ENCODE results near the gene PNPLA8. TPM values are rescaled to one million over a fixed set of nuclear protein-coding genes. Genes with fewer than 3 reads are reported as not detected.

PNPLA8 gene
- total RNA-seq, 4 donors from 2014 or later = 49.7 to 86.3 (median 61.9) TPM

DNA sequence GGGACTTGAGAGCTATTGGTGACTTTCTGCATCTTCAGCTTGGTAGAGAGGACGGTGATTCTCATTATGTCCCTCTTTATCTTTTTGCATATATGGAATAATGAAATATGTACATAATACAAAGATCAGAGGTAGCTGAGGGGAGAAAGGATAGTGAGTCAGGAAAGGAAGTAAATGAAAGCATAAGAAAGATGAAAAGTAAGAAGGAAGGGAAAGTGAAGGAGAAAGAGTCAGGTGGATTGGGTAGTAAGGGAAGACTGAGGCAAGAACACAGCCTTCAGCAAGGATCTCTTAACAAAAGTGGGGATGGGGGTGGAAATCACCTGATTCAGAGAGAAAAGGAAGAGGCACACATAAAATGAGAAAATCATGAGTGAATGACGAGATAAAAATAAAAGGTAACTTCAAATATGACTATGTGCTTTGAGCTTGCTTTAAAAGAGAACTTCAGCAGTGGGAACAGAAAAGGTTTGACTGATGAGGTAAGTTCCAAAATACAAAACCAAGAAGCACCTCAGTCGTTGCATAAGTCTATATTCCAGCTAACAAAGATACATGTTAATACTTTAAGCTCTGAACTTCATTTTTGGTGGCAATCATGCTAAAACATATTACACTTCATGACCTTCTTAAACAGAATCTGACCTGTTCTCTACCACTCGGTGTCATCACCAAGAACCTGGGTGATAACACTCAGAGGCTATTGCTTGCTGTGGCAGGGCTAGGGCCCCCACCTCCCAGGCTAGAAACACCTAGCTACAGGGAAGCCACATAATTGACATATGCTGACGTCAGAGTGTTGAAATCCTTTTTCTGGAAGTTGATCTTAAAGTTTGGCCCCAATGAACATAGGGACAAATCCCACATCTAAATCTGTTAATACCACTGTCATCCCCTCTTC lies 102.6 kb downstream of the PNPLA8 start:
- TF ChIP-seq, protein P1, sequence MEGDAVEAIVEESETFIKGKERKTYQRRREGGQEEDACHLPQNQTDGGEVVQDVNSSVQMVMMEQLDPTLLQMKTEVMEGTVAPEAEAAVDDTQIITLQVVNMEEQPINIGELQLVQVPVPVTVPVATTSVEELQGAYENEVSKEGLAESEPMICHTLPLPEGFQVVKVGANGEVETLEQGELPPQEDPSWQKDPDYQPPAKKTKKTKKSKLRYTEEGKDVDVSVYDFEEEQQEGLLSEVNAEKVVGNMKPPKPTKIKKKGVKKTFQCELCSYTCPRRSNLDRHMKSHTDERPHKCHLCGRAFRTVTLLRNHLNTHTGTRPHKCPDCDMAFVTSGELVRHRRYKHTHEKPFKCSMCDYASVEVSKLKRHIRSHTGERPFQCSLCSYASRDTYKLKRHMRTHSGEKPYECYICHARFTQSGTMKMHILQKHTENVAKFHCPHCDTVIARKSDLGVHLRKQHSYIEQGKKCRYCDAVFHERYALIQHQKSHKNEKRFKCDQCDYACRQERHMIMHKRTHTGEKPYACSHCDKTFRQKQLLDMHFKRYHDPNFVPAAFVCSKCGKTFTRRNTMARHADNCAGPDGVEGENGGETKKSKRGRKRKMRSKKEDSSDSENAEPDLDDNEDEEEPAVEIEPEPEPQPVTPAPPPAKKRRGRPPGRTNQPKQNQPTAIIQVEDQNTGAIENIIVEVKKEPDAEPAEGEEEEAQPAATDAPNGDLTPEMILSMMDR (IDR thresholded peaks at IDR 0.05 in 4 of 5, conservative IDR thresholded peaks at IDR 0.05 in 1 of 5) = no peak
- TF ChIP-seq POLR2A (IDR thresholded peaks at IDR 0.05) = no peak
- Histone ChIP-seq H3K27ac (no peak overlapping the region), H3K27me3 (no peaks in the 10 kb centered on the region), H3K4me3 (no peak overlapping the region), H3K4me1 (no peaks in the 10 kb centered on the region), H3K36me3 (no peaks in the 10 kb centered on the region), H3K9me3 (no peaks in the 10 kb centered on the region)
- intact Hi-C loops (cut with DNase I; ENCODE audit: low total_unique reads) (no loop called here), in situ Hi-C loops (cut with MboI; ENCODE audit: low sequenced_read_pairs in 4 of 4) (no loop called here)
- no peak for DNase-seq
- no peak for ATAC-seq

- no peak for TF ChIP-seq POLR2A (IDR thresholded peaks at IDR 0.05)
- TF ChIP-seq, protein P1 (IDR thresholded peaks at IDR 0.05 in 4 of 5, conservative IDR thresholded peaks at IDR 0.05 in 1 of 5) = no peak
- no peaks in the 10 kb centered on the region for H3K9me3 ChIP-seq
- H3K36me3 ChIP-seq = no peaks in the 10 kb centered on the region
- intact Hi-C loops (cut with DNase I; ENCODE audit: low total_unique reads) (no loop called here), in situ Hi-C loops (cut with MboI; ENCODE audit: low sequenced_read_pairs in 4 of 4) (no loop called here)
- no peak for ATAC-seq
- DNase-seq = no peak
- H3K27me3 ChIP-seq = no peaks in the 10 kb centered on the region
- H3K27ac ChIP-seq = no peak overlapping the region
- H3K4me3 ChIP-seq = no peak overlapping the region
- no peaks in the 10 kb centered on the region for H3K4me1 ChIP-seq
Measured at GRCh38 chr7:108421720-108422331, 104.1 kb downstream of the PNPLA8 start.

Other genes starting within 250 kb of the PNPLA8 start
- gene NRCAM, start 69.7 kb downstream of the PNPLA8 start, total RNA-seq = under 1 TPM in 3 of 4 donors, not detected in 1; 0.18 to 0.31 (median 0.23) TPM
- gene THAP5, start 43.6 kb upstream of the PNPLA8 start, total RNA-seq = 10 to 100 TPM; 22.5 to 36.0 (median 25.6) TPM
- gene DNAJB9, start 43.7 kb upstream of the PNPLA8 start, total RNA-seq = 10 to 100 TPM; 24.2 to 96.6 (median 67.8) TPM